K562 (cell line): ENCODE results near the gene KRT80. TPM values are rescaled to one million over a fixed set of nuclear protein-coding genes. Genes with fewer than 3 reads are reported as not detected.

Experiments used
- ATAC-seq: fragments of 200-7000 bp; cut with Tn5 transposase; 3 replicates; pipeline ENCODE4 v1.9.1; 2020; ENCODE audit warnings: moderate library complexity
- BruUV-seq: library from RNA; stranded (reverse); fragments of 400-500 nt; replicated peaks from 2 replicates; lab custom pipeline; 2021; lab: Mats Ljungman, UMichigan
- CTCF ChIA-PET: fragments of 300-600 bp; formaldehyde crosslinking; extraction: SDS; loops from one replicate; lab custom pipeline; 2021; ENCODE audit warnings: low intra/inter-chr PET ratio; lab: Yijun Ruan, JAX
- POLR2A ChIA-PET: fragments of 300-600, 350-650 bp; sonication (Branson Sonifier 250); formaldehyde crosslinking; extraction: SDS; loops from one replicate; lab custom pipeline; 2021; ENCODE audit warnings: antibody characterized with exemption, inconsistent platforms; lab: Yijun Ruan, JAX
- DNase-seq, 4 experiments: peaks; one replicate each; pipeline versions ENCODE4 v3.0.0 to v3.0.0-alpha.2; 2011 to 2018; ENCODE audit warnings: low spot score in 3 of 4, mixed read lengths in 3 of 4; ENCODE audit errors: extremely low read depth in 1 of 4
- FAIRE-seq: peaks from 2 replicates; lab custom pipeline; 2011; peaks lifted over from hg19 to GRCh38; lab: Jason Lieb, UNC
- H2AFZ ChIP-seq: 2 replicates; pipeline ENCODE4 v1.6.0; 2011; ENCODE audit warnings: low read depth, low read length, control low read depth, inconsistent platforms
- H3K27ac ChIP-seq: fragments of 200-600 bp; 3 replicates; pipeline ENCODE4 v1.8.0; 2011; ENCODE audit warnings: low read depth, mild to moderate bottlenecking, control low read depth, inconsistent platforms, low read length, moderate library complexity, mixed read lengths; ENCODE audit errors: extremely low read depth
- H3K27me3 ChIP-seq, 2 experiments: fragments of 300-600 bp in 1 of 2; 2 replicates in 1 of 2; 3 replicates in 1 of 2; pipeline versions ENCODE4 v1.6.0 to v1.8.0; 2011; ENCODE audit warnings: inconsistent platforms in 2 of 2, low read length in 2 of 2, mild to moderate bottlenecking in 1 of 2, mixed read lengths in 1 of 2, moderate library complexity in 1 of 2; ENCODE audit not compliant: control insufficient read depth in 2 of 2, insufficient read depth in 2 of 2
- H3K36me3 ChIP-seq: fragments of 300-600 bp; 3 replicates; pipeline ENCODE4 v1.8.0; 2011; ENCODE audit warnings: mild to moderate bottlenecking, low read length, inconsistent platforms; ENCODE audit not compliant: control insufficient read depth, insufficient read depth
- H3K4me1 ChIP-seq, 2 experiments: fragments of 200-600 bp in 1 of 2; replicated peaks in 1 of 2; 2 replicates in 1 of 2; 3 replicates in 1 of 2; pipeline versions ENCODE4 v1.5.1 to v1.8.0; 2011; ENCODE audit warnings: inconsistent platforms in 2 of 2, low read length in 2 of 2, mild to moderate bottlenecking in 1 of 2, mixed read lengths in 1 of 2, moderate library complexity in 1 of 2; ENCODE audit not compliant: control insufficient read depth in 2 of 2, insufficient read depth in 2 of 2
- H3K4me2 ChIP-seq: 2 replicates; pipeline ENCODE4 v1.6.1; 2011; ENCODE audit warnings: low read length, control low read depth, inconsistent platforms, mixed read lengths; ENCODE audit not compliant: insufficient read depth
- H3K4me3 ChIP-seq: fragments of 200-600 bp; sonication (generic), shearing (Covaris generic); 2 replicates; pipeline ENCODE4 v1.5.1; 2016; ENCODE audit warnings: control low read depth, inconsistent platforms
- H3K79me2 ChIP-seq: fragments of 200-600 bp; 3 replicates; pipeline ENCODE4 v1.8.0; 2011; ENCODE audit warnings: low read length, inconsistent platforms; ENCODE audit not compliant: control insufficient read depth, insufficient read depth
- H3K9ac ChIP-seq, 2 experiments: 2 replicates each; pipeline versions ENCODE4 v1.6.0 to v1.6.1; 2011; ENCODE audit warnings: low read depth in 2 of 2, low read length in 2 of 2, control low read depth in 1 of 2, inconsistent platforms in 1 of 2, mild to moderate bottlenecking in 1 of 2, mixed read lengths in 1 of 2; ENCODE audit not compliant: insufficient read depth in 1 of 2
- H3K9me1 ChIP-seq: one replicate; pipeline ENCODE4 v1.6.0; 2011; ENCODE audit warnings: inconsistent platforms, mild to moderate bottlenecking, low read length, moderate library complexity; ENCODE audit not compliant: control insufficient read depth, insufficient read depth
- H3K9me3 ChIP-seq: replicated peaks from 2 replicates; pipeline ENCODE4 v1.5.1; 2011; ENCODE audit warnings: low read depth, low read length, inconsistent platforms; ENCODE audit not compliant: control insufficient read depth, insufficient read depth
- H4K20me1 ChIP-seq: replicated peaks from 2 replicates; pipeline ENCODE4 v1.6.1; 2011; ENCODE audit warnings: low read length, inconsistent platforms, mixed read lengths; ENCODE audit not compliant: control insufficient read depth, insufficient read depth
- ZNF655 ChIP-seq: fragments of 250-450 bp; sonication (Bioruptor Pico); IDR thresholded peaks from 2 replicates; pipeline ENCODE4 v1.5.0; 2021
- WGBS: fragments of 100-300 bp; shearing (Covaris generic); methylation state at CpG from one replicate; pipeline ENCODE4 v1.1.6; 2016; ENCODE audit warnings: low coverage, mixed read lengths; ENCODE audit not compliant: insufficient coverage; ENCODE audit errors: missing lambda C conversion rate; 5-methylcytosine and 5-hydroxymethylcytosine counted together
- in situ Hi-C: fragments of 300-500 bp; cut with MboI; formaldehyde crosslinking; loops from 4 replicates; pipeline ENCODE4 v1.15.0; 2018; ENCODE audit warnings: inconsistent platforms, mixed read lengths
- intact Hi-C: fragments of 100-400 bp; cut with micrococcal nuclease; formaldehyde crosslinking; loops from 2 replicates; pipeline ENCODE4 v1.14.2; 2022
- polyA plus RNA-seq, 8 experiments: library from polyadenylated mRNA; depleted of rRNA in 4 of 8; stranded (reverse) in 5 of 8; unstranded in 3 of 8; fragments of >200 nt; fragmentation: Nextera tagmentation in 2 of 8; fragmentation: Illumina TruSeq in 1 of 8; extraction: Ambion mirVana in 2 of 8; extraction: Trizol in 1 of 8; gene quantifications; 2 replicates each; pipeline versions ENCODE4 v1.2.1 to v1.2.3, GENCODE V29; 2011 to 2014; ENCODE audit warnings: inconsistent platforms in 1 of 8, missing spikeins in 1 of 8
- total RNA-seq, 7 experiments: library from RNA; depleted of rRNA in 6 of 7; stranded (reverse); fragments of >200 nt in 6 of 7; fragmentation: Illumina TruSeq in 2 of 7; extraction: Trizol in 2 of 7; gene quantifications; 2 replicates each; pipeline versions ENCODE4 v1.2.1 to v1.2.3, GENCODE V29; 2011 to 2021; ENCODE audit warnings: low replicate concordance in 1 of 7
- TF ChIP-seq, protein P1 (sequence below), 3 experiments: IDR thresholded peaks in 2 of 3; conservative IDR thresholded peaks in 1 of 3; 2 replicates each; pipeline ENCODE4 v1.5.1; 2011 to 2012; ENCODE audit warnings: low read length in 3 of 3, mild to moderate bottlenecking in 3 of 3, control low read depth in 2 of 3, improper control_type of control experiment in 1 of 3, inconsistent platforms in 1 of 3, low read depth in 1 of 3, mixed read lengths in 1 of 3, moderate library complexity in 1 of 3; ENCODE audit not compliant: insufficient read depth in 2 of 3

The KRT80 gene
- total and polyA plus RNA-seq, 9 of the 15 experiments (the other 6 are each of a cell fraction or from before 2014, with no cell fraction given): not detected

- WGBS: under 1% methylated on average over 11 of the region's 11 CpGs
- no peak overlapping the region for H3K9ac ChIP-seq
- H3K79me2 ChIP-seq: no peaks in the 10 kb centered on the region
- H3K9me3 ChIP-seq: no peaks in the 10 kb centered on the region
- no peak for FAIRE-seq
- TF ChIP-seq ZNF655 (CRISPR knock-in tag): no peak
- TF ChIP-seq, protein P1, sequence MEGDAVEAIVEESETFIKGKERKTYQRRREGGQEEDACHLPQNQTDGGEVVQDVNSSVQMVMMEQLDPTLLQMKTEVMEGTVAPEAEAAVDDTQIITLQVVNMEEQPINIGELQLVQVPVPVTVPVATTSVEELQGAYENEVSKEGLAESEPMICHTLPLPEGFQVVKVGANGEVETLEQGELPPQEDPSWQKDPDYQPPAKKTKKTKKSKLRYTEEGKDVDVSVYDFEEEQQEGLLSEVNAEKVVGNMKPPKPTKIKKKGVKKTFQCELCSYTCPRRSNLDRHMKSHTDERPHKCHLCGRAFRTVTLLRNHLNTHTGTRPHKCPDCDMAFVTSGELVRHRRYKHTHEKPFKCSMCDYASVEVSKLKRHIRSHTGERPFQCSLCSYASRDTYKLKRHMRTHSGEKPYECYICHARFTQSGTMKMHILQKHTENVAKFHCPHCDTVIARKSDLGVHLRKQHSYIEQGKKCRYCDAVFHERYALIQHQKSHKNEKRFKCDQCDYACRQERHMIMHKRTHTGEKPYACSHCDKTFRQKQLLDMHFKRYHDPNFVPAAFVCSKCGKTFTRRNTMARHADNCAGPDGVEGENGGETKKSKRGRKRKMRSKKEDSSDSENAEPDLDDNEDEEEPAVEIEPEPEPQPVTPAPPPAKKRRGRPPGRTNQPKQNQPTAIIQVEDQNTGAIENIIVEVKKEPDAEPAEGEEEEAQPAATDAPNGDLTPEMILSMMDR (IDR thresholded peaks at IDR 0.05 in 2 of 3, conservative IDR thresholded peaks at IDR 0.05 in 1 of 3; ENCODE audit: insufficient read depth in 2 of 3, low read depth in 1 of 3, low read length in 3 of 3): 0 out of 6 replicates have a peak, but pooled peaks of 1 of the 3 experiments have one; percentile 5
- no TSS peak for BruUV-seq
- H3K27me3 ChIP-seq: peaks cover 0 to 36% of the 10 kb centered on the region in 2 experiments; a peak in 2 of 5 replicates
- H4K20me1 ChIP-seq: peaks cover 11% of the 10 kb centered on the region; the same call in 1 of the 2 replicates
- no peaks in the 10 kb centered on the region for H3K36me3 ChIP-seq
- H3K4me3 ChIP-seq: no peak overlapping the region
- no peak overlapping the region for H3K4me2 ChIP-seq
- DNase-seq: no peak
- ChIA-PET CTCF (no interaction called here), POLR2A (no interaction called here)
- H2AFZ ChIP-seq: no peak overlapping the region
- H3K4me1 ChIP-seq: peaks cover 0 to 4% of the 10 kb centered on the region in 2 experiments; a peak in 2 of 5 replicates
- in situ Hi-C loops (no loop called here), intact Hi-C loops (no loop called here)
- ATAC-seq: no peak
- H3K9me1 ChIP-seq: no peaks in the 10 kb centered on the region
- H3K27ac ChIP-seq: no peak overlapping the region
These were observed 4.6 kb downstream of the KRT80 start for GRCh38 chr12:52187206-52187605.
